GM12878 (cell line): ENCODE measurements around the gene PPP1CC. TPM values are rescaled to one million over a fixed set of nuclear protein-coding genes. Genes with fewer than 3 reads are reported as not detected.
A peak's percentile ranks its signal among the peaks of the same experiment; 100 is the strongest.

ENCODE experiments used
- ATAC-seq: fragments of 200-7000 bp; cut with Tn5 transposase; 3 replicates; pipeline ENCODE4 v1.9.1; 2020; ENCODE audit warnings: mild to moderate bottlenecking, moderate library complexity
- BruUV-seq: library from RNA; stranded (reverse); fragments of 400-500 nt; replicated peaks from 2 replicates; lab custom pipeline; 2021; lab: Mats Ljungman, UMichigan
- CTCF ChIA-PET: fragments of 300-600 bp; sonication (Branson Sonifier 250); formaldehyde crosslinking; extraction: SDS; loops from one replicate; lab custom pipeline; 2021; ENCODE audit warnings: inconsistent platforms; lab: Yijun Ruan, JAX
- POLR2A ChIA-PET: fragments of 350-600 bp; formaldehyde crosslinking; extraction: SDS; loops from one replicate; lab custom pipeline; 2021; ENCODE audit warnings: inconsistent platforms; lab: Charles Lee
- RAD21 ChIA-PET: fragments of 300-600 bp; sonication (Branson Sonifier 250); formaldehyde crosslinking; loops from one replicate; lab custom pipeline; 2023; ENCODE audit warnings: antibody characterized with exemption; ENCODE audit not compliant: unreplicated experiment; lab: Charles Lee
- SMC1A ChIA-PET: fragments of 300-600 bp; sonication (Branson Sonifier 250); formaldehyde crosslinking; loops from one replicate; lab custom pipeline; 2023; ENCODE audit not compliant: unreplicated experiment, uncharacterized antibody; lab: Charles Lee
- DNase-seq: peaks from one replicate; pipeline ENCODE4 v3.0.0-alpha.2; 2011; ENCODE audit warnings: low read depth, low spot score
- FAIRE-seq: peaks from 3 replicates; lab custom pipeline; 2011; peaks lifted over from hg19 to GRCh38; lab: Jason Lieb, UNC
- H2AFZ ChIP-seq: 2 replicates; pipeline ENCODE4 v1.6.0; 2011; ENCODE audit warnings: low read depth, low read length, control low read depth; ENCODE audit not compliant: control insufficient read depth
- H3K27ac ChIP-seq: 2 replicates; pipeline ENCODE4 v1.5.1; 2011; ENCODE audit warnings: control low read depth; ENCODE audit not compliant: control insufficient read depth, insufficient read depth
- H3K27me3 ChIP-seq, 2 experiments: replicated peaks in 1 of 2; 2 replicates each; pipeline versions ENCODE4 v1.6.0 to v1.6.1; 2011; ENCODE audit warnings: low read length in 1 of 2; ENCODE audit not compliant: control insufficient read depth in 2 of 2, insufficient read depth in 2 of 2
- H3K36me3 ChIP-seq, 2 experiments: 2 replicates each; pipeline ENCODE4 v1.5.1; 2011; ENCODE audit warnings: low read length in 1 of 2; ENCODE audit not compliant: control insufficient read depth in 2 of 2, insufficient read depth in 2 of 2
- H3K4me1 ChIP-seq: 2 replicates; pipeline ENCODE4 v1.6.1; 2011; ENCODE audit warnings: mild to moderate bottlenecking, low read length, moderate library complexity, mixed read lengths; ENCODE audit not compliant: control insufficient read depth, insufficient read depth
- H3K4me2 ChIP-seq: 2 replicates; pipeline ENCODE4 v1.6.0; 2011; ENCODE audit warnings: control low read depth; ENCODE audit not compliant: control insufficient read depth, insufficient read depth
- H3K4me3 ChIP-seq: fragments of 200-600 bp; sonication (generic); 2 replicates; pipeline ENCODE4 v1.5.1; 2016
- H3K79me2 ChIP-seq: 2 replicates; pipeline ENCODE4 v1.6.0; 2011; ENCODE audit warnings: low read length; ENCODE audit not compliant: control insufficient read depth, insufficient read depth
- H3K9ac ChIP-seq: 2 replicates; pipeline ENCODE4 v1.8.0; 2011; ENCODE audit warnings: low read length, control low read depth, mixed read lengths; ENCODE audit not compliant: control insufficient read depth, insufficient read depth
- H3K9me3 ChIP-seq: replicated peaks from 3 replicates; pipeline ENCODE4 v1.5.1; 2011; ENCODE audit warnings: mild to moderate bottlenecking, low read length; ENCODE audit not compliant: control insufficient read depth, insufficient read depth
- H4K20me1 ChIP-seq: 2 replicates; pipeline ENCODE4 v1.6.0; 2011; ENCODE audit not compliant: control insufficient read depth, insufficient read depth
- CTCF ChIP-seq, 3 experiments: IDR thresholded peaks in 2 of 3; conservative IDR thresholded peaks in 1 of 3; 2 replicates each; pipeline ENCODE4 v1.5.1; 2011; ENCODE audit warnings: low read depth in 3 of 3, low read length in 3 of 3, mild to moderate bottlenecking in 3 of 3, control low read depth in 2 of 3, moderate library complexity in 2 of 3, inconsistent platforms in 1 of 3, mixed read lengths in 1 of 3; ENCODE audit not compliant: control insufficient read depth in 2 of 3, insufficient read depth in 1 of 3; ENCODE audit errors: extremely low read depth in 1 of 3
- CUX1 ChIP-seq: IDR thresholded peaks from 2 replicates; pipeline ENCODE4 v1.6.1; 2012; ENCODE audit warnings: improper control_type of control experiment, low read depth, low read length; ENCODE audit not compliant: insufficient replicate concordance
- RAD21 ChIP-seq: IDR thresholded peaks from 2 replicates; pipeline ENCODE4 v1.6.1; 2011; ENCODE audit warnings: mild to moderate bottlenecking, low read depth, low read length, moderate library complexity; ENCODE audit not compliant: insufficient read depth
- SMC3 ChIP-seq: IDR thresholded peaks from 2 replicates; pipeline ENCODE4 v1.6.1; 2011; ENCODE audit warnings: low read length, improper control_type of control experiment, borderline replicate concordance
- WGBS: methylation state at CpG from one replicate; pipeline ENCODE4 v1.1.6; 2016; ENCODE audit warnings: low lambda C conversion rate; ENCODE audit not compliant: insufficient replicate concordance, insufficient coverage; ENCODE audit errors: missing lambda C conversion rate; 5-methylcytosine and 5-hydroxymethylcytosine counted together
- in situ Hi-C: fragments of 300-500 bp; cut with MboI; formaldehyde crosslinking; loops from 9 replicates; pipeline ENCODE4 v1.14.3; 2018; ENCODE audit warnings: mixed read lengths
- intact Hi-C: fragments of 100-400 bp; cut with micrococcal nuclease; formaldehyde crosslinking; loops from one replicate; pipeline ENCODE4 v1.14.2; 2022; ENCODE audit not compliant: unreplicated experiment
- polyA plus RNA-seq, 11 experiments: library from polyadenylated mRNA; depleted of rRNA in 4 of 11; unstranded in 6 of 11; stranded (reverse) in 5 of 11; fragments of >200 nt; fragmentation: Nextera tagmentation in 4 of 11; fragmentation: Illumina TruSeq in 1 of 11; extraction: Ambion mirVana in 4 of 11; extraction: Trizol in 1 of 11; gene quantifications; 1 replicate in 1 of 11; 2 replicates in 10 of 11; pipeline versions ENCODE4 v1.2.1 to v1.2.3, GENCODE V29; 2011 to 2016; ENCODE audit warnings: inconsistent platforms in 2 of 11, missing spikeins in 2 of 11, low read depth in 1 of 11
- total RNA-seq, 4 experiments: library from RNA; depleted of rRNA in 3 of 4; stranded (reverse); fragments of >200 nt in 3 of 4; fragmentation: Illumina TruSeq in 1 of 4; extraction: Trizol in 1 of 4; gene quantifications; 2 replicates each; pipeline versions ENCODE4 v1.2.1 to v1.2.3, GENCODE V29; 2013 to 2021

Gene PPP1CC
- total and polyA plus RNA-seq, 10 of the 15 experiments (the other 5 are each of a cell fraction or from before 2014, with no cell fraction given), result 64.4 to 279 (median 157) TPM

- Histone ChIP-seq H3K9me3 (no peaks in the 10 kb centered on the region), H3K4me2 (no peak overlapping the region), H3K9ac (no peak overlapping the region), H3K27ac (no peak overlapping the region), H3K4me3 (no peak overlapping the region), H2AFZ (no peak overlapping the region), H3K4me1 (peaks cover 17% of the 10 kb centered on the region), H3K79me2 (no peaks in the 10 kb centered on the region), H3K27me3 (no peaks in the 10 kb centered on the region), H3K36me3 (no peaks in the 10 kb centered on the region), H4K20me1 (no peaks in the 10 kb centered on the region)
- DNase-seq (no peak), ATAC-seq (no peak), FAIRE-seq (no peak)
- RAD21 ChIA-PET, result interaction anchor here (0.7 to 1.9 kb wide), 4 partner anchors 16 to 130 kb away, joined by 3 to 4 read pairs (median 3); no protein-coding TSS in a partner anchor
- CTCF ChIA-PET, result interaction anchor here (0.7 to 3.0 kb wide), 9 partner anchors 8 to 128 kb away, joined by 3 to 54 read pairs (median 4); no protein-coding TSS in a partner anchor
- POLR2A ChIA-PET, result no interaction called here
- TF ChIP-seq RAD21 (peak; percentile 51), CUX1 (no peak), CTCF (IDR thresholded peaks at IDR 0.05 in 2 of 3, conservative IDR thresholded peaks at IDR 0.05 in 1 of 3; ENCODE audit: control insufficient read depth in 2 of 3, extremely low read depth in 1 of 3, insufficient read depth in 1 of 3, low read depth in 3 of 3, low read length in 3 of 3) (peak; percentile 8 to 21 (median 19); a peak in 3 of 6 replicates), SMC3 (peak; percentile 11; the same call in 1 of the 2 replicates)
- no TSS peak for BruUV-seq
- 98% methylated on average over 28 of the region's 28 CpGs for WGBS
- intact Hi-C loops (loop anchor here (2.0 to 5.0 kb wide), 4 partner anchors 39 to 233 kb away; partner anchors contain the start of genes FAM216A and GPN3), in situ Hi-C loops (loop anchor here (5.0 kb wide), 2 partner anchors 83 to 127 kb away; no protein-coding TSS in a partner anchor)
- SMC1A ChIA-PET, result interaction anchor here (1.1 to 2.7 kb wide), 3 partner anchors 32 to 136 kb away, joined by 3 to 55 read pairs (median 5); no protein-coding TSS in a partner anchor
Measured at GRCh38 chr12:110699591-110700445, 42.9 kb downstream of the PPP1CC start.
